Stimulated activated CD8-positive, alpha-beta memory T cell treated with anti-CD3 and anti-CD28 coated beads, Interleukin-15, amount 100 ng/mL, for 24 hours (primary cell): ENCODE results near the gene MAD1L1.

Experiments used
- DNase-seq: peaks from one replicate; pipeline ENCODE4 v3.0.0-alpha.2; 2020; ENCODE audit warnings: low read depth

The MAD1L1 gene

DNA sequence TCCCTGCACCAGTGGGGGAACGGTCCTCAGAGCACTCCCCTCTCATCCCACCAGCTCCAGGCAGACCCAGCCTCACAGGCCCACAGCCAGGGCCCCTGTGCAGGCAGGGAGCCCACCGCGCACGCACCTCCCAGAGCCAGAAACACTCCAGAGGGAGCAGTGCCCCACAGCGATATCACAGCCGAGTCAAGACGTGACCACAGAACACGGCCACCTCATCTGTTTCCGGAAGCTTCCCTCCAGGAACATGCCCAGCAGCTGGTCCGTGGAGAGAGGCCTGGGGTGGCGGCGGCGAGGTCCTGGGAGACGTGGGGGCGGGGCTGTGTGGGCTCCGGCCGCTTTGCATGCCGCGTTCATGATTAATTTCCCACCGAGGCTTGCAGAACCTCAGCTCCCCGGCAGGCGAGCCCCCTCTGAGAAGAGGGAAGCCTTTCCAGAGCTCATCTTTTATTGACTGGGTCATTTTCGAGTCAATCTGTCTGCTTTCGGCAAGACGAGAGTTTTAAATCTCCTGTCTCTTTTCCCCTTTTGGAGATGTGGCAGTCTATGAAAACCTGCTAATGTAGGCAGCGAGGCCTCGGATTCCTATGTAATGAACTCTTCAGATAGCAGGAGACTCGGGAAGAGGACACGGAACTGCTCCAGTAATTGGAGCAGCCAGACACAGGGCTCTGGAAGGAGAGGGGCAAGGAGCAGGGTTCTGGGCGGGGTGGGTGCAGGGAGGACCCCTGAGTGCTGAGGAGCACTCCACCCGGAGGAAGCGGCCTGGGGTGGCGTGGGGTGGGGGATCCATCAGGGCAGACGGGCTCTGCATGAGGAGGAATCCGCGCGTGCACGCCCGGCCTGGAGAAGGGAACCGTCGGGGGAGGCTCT lies 319.9 kb downstream of the MAD1L1 start:
- no peak for DNase-seq

DNA sequence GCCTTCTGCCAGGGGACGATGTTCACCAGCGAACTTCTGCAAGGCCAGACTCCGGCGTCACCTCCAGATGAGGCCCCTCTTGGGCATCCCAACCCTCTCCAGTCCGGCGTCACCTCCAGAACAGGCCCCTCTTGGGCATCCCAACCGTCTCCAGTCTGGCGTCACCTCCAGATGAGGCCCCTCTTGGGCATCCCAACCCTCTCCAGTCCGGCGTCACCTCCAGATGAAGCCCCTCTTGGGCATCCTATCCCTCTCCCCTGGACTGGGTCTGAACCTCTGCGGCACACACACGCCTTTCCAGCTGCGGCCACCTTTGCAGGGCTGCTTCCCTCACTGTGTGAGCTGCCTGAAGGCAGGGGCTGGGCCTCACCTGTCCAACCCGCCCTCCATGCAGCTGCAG lies 321.2 kb downstream of the MAD1L1 start:
- DNase-seq = no peak

DNA sequence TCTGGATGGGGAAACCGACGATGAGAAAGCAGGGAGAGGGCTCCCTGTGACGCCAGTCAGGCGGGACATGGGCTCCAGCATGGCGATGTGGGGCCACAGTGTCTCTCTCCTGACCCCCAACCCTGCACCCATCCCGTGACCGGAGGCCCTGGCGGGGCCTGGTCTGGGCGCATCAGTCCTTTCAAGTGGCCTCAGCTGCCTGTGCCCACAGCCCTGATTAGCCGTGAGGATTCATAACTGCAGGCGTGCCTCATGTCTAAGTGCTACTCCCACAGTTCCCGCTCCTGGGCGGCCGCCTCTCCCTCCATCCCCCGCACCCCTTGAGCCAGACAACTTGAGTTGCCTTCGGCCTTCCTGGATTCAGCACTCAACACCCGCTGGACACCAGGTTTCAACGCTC lies 321.9 kb downstream of the MAD1L1 start:
- DNase-seq = no peak

DNA sequence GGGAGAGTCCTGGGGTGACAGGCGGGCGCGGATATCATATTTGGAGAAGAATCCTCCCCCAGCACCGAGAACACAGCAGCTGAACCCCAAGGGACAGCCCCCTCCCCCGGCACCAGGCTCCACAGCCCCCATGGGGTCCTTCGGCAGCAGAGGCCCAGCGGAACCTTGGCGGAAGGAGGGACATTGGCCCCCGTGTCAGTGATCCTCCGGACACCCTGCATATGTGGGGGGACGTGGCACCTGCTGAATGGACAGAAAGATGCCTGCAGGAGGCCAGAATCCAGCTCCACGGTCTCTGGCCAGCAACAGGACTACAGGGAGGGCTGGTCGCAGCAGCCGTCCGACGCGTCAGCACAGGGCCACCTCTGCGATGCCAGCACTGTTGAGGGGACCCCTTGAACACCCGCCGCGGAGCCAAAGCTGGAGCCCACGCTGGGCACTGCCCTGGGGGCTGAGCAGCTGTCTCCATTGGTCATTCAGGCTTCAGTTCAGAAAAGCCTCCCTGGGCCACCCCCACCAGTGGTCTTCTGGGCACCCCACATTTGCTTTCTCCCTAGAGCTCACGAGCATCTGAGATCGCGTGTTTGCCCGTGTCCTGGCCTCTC lies 322.6 kb downstream of the MAD1L1 start:
- no peak for DNase-seq

DNA sequence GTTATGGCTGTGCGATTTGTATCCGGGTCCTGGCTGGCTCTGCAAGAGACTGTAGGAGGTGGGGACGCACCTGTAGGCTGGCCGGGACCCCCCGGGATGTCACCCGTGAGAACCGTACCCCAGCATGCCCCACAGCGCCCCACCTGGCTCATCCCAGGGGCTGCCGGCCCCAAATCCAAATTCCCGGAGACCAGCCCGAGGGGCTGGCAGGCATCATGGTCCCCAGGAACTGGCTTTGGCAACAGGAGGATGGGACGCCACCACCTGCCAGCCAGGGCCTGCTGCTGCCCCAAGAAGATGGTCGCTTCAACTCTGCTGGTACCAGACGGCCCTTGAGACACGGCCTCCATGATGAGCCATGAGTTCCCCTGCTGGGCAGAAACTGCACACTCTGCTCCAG lies 323.3 kb downstream of the MAD1L1 start:
- no peak for DNase-seq

DNA sequence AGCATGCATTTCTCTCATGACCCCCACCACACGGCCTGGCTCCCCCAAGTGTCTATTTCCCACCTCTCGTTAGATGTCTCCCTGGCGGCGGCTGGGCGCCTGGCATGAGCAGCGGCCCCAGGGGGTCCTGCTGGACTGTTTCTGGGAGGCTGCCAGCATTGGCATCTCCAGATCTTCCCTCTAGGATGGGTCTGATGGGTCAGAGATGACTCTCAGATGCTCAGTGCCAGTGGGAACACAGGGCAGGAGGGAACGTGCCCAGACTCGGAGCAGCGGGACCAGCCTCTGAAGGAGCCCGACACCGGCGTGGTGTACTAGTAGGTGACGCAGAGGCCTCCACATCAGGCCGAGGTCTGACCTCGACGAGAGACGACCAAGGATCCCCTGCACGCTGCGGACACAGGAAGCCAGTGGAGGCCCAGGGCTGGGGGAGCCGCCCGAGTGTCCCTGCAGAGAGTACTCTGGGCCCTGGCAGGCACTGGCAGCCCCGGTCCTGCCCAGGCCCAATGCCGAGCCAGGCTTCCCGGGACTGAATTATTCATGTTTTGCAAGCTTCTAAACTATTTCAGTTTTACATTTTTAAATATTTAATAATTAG lies 323.8 kb downstream of the MAD1L1 start:
- no peak for DNase-seq

DNA sequence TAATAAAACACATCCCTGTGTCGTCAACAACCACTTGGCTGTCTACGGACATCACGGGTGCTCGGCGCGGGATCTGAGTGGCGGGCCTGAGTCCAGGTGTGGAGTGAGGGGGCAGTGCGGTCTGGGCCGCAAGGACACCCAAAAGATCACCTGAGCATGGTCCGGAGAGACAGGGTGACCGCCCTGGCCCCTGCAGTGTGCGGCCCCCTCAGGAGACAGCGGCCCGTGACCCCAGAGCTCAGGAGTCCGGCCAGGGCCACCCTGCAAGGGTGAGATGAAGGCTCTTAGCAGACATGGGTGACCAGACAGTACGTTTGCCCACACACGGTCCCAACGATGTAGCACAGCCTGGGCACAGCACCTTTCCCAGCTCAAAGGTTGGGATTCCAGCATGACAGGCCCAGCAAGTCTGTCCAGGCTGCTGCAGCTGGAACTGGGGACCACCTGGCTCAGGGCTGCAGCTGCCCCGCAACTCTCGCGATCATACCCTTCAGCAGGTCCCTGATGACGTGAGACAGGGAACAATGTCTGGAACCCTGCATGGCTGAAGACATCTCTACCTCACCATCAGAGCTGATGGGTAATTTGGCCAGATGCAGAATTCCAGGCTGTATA lies 324.9 kb downstream of the MAD1L1 start:
- DNase-seq = no peak

DNA sequence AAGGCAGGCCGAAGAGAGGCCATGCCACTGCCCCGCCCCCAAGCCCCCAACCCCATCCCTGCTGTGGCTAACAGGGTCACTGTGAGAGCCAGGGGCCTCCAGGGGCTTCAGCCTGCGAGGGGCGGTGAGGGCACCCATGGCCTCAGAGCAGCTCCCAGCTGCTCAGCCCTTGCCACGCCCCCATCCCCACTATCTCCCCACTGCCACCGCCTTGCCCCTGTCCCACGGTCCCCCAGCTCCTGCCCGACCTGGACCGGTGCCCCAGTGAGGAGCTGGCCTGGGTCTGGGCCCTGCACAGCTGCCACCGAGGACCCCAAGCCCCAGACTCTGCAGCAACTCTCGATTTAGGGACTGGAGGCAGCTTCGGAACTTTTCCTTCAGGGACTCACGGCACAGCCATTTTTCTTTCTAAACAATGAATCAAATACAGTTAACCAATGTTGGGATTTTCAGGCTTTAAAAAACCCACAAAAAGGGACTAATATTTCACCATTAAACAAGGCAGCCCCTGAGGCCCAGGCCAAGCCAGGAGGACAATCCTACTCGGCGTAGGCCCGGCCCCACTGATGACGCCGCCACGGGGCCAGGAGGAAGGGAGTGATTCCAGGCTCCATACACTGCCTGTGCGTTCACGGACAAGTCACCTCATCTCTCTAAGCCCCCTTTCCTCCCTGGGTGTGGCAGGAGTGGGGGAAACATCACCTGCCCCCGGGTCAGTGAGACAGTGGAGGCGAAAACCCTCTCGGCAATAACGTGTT lies 325.6 kb downstream of the MAD1L1 start:
- DNase-seq = no peak

DNA sequence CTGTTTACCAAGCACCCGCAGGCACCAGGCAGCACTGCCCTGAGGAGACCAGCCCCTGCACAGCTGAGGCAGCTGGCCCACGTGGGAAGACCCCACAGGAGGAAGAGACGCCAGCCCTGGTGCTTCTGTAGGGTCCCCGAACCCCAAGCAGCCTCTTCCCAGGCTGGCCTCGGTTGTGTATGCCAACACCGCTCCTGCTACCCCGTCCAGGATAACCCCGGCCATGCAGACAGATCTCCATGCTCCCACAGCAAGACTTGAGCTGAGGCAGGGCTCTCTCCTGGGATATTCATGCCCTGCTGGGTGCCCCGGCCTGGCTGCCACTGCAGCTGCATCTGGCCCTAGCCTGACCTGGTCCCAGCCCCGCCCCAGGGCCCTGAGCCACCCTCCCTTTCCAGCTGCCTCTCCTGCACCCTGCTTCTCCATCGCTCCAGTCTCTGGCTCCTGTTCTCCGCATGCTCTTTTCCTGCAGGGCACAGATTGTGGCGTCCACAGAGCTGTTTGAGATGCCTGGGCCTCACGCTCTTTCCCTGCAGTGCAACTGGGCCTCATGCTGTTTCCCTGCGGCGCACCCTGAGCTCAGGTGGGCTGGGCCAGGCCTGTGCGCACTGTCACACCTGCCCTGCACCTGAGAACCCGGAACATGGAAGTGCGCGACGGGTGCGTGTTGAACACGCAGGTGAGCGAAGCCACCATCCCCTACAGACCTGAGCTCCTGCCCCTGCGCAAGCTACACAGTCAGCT lies 326.5 kb downstream of the MAD1L1 start:
- no peak for DNase-seq

DNA sequence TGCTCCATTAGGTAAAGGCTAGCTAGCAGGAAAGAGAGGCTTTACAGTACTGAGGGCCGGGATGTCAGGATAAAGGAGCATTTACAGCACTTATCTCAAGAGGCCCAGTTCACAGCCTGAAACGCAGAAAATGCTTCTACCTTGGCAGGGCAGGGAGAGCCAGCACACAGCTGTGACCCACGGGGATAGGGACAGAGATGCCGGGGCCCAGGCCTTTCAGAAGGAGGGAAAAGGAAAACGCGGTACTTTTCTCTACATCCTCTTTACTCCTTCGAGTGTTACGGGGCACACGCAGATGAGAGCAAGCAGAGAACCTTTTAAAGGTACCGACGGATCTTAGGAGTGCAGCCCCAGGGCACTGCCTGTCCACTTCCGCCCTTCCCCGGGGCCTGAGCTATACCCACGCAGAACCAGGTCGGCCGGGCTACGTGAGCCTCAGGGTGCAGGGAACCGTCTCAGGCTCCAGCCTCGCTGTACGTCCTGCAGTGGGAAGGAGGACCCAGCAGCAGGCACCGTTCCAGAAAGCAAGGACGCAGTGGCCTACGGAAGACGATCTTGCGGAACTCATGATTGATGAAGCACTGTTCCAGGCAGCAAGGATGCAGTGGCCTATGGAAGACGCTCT lies 330.4 kb downstream of the MAD1L1 start:
- no peak for DNase-seq

DNA sequence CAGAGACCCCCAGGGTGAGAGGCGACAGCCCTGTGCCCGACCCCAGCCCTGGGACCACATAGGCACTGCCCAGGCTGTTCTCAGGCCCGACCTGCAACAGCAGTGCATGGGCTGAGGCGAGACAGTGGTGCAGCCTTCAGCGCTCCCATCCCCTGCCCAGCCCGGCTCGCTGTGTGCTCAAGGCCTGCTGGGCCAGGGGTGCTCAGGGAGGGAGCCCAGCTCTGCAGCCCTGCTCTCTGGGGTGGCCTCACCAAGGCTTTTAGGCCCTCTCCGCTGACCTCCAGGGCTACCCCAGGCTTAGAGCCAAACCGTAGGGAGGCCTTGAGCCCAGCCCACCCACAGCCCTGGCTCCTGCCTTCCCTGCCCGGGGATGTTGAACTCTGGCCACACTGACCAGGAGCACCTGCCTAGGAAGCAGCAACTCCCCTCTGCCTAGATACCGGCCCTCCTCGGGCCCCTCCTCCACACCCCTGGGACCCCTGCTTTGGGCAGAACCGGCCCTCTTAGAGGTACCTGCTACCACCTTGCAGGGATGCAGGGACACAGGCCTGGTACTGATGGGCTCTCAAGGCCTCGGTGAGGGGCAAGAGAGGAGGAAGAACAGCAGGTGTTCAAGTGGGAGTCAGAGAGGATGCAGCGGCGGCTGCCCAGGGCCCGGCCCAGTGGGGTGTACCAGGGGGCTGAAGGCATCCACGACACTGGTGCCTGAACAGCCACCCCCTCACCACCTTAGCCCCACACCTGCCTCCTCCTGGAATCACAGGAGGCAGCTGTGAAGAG lies 331.1 kb downstream of the MAD1L1 start:
- no peak for DNase-seq

DNA sequence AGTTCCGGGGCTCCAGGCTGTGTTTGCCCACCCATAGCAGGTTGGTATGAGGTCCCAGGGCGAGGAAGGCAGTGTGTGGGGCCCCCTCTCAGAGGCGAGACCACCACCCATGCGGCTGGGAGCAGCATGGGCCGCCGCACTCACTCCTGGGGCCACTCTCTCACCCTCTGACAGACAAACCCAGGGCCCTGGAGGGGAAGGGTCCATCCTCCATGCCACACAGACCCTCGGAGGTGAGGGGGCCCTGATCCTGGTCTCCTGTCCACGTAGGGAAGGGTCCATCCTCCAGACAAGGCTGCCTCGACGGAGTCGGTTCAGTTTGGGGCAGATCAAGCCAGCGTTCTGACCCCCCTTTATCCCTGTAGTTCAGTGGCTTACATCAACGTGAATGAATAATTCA lies 331.9 kb downstream of the MAD1L1 start:
- no peak for DNase-seq

DNA sequence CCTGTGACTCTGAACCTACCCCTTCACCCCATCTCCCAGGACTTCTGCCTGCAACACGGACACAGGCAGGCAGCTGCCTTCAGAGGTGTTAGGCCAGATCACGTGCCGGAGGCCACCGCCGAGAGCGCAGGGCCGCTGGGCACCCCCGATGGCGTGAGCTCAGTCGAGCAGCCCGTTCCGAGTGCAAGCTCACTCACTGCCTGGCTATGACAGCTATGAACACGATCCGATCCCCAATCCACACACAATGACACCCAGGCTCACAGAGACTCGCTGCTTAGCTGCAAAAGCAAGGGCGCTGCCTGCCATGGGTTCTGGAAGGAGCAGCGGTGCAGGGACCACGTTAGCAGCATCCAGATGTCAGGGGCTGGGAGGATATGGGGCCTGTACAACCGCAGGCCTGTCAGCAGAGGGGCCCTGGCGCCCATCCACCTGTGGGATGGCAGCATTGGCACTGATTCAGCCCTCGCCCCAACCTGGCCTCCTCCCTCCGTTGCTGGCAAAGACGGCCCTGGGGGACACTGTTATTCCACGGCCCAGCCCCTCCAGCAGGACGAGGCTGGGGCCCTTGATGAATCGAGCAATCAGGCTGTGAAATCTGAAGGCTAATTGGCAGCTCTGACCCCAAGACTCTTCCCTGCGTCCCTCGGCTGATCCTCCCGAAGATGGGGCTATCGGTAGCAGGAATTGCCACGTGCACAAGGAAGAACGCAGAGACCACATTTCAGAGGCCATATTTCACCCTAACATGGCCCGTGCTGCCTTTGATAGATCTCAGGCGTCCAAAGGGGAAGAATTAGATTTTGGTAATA lies 332.6 kb downstream of the MAD1L1 start:
- DNase-seq = no peak

DNA sequence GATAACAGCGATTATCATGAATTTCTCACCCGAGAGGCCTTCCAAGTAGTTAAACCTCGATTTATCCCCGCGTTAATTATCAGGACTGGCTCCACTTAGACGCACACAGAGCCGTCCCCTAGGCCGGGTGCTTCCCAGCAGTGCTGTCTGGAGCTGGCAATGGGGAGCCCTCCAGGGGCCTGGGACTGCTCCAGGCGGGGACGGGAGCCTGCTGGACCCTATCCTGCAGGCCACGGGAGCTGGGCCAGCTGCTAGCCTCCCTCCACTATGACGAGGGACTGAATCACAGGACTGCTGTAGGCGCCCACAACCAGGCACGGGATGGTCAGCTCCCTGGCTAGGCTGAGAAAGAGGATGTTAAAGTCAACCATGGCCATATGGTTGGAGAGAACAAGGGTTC lies 333.5 kb downstream of the MAD1L1 start:
- DNase-seq = no peak

DNA sequence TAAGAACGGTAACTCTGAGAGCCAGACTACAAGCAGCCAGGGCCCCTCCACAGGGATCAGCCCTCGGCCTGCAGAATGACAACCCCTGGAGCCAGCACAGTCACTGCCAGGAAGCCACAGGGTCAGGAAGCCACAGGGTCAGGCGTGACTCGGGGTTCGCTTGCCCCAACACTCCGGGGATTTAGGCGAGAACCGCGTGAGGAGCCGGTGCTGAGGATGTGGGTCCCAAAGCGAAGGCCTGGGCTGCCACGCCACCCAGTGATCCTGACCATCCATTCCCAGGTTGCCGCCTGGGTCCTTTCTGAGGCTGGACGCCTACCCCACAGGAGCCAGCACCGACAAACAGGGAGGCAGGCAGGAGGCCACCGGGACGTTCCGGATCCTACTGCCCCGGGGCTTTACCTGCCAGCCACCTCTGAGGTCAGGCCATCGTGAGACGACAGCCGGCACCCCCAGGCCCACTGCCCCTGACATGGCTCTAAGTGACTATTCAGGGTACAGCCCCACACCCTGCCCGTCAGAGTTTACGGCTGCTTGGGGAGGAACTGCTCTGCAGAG lies 334.0 kb downstream of the MAD1L1 start:
- DNase-seq = no peak

DNA sequence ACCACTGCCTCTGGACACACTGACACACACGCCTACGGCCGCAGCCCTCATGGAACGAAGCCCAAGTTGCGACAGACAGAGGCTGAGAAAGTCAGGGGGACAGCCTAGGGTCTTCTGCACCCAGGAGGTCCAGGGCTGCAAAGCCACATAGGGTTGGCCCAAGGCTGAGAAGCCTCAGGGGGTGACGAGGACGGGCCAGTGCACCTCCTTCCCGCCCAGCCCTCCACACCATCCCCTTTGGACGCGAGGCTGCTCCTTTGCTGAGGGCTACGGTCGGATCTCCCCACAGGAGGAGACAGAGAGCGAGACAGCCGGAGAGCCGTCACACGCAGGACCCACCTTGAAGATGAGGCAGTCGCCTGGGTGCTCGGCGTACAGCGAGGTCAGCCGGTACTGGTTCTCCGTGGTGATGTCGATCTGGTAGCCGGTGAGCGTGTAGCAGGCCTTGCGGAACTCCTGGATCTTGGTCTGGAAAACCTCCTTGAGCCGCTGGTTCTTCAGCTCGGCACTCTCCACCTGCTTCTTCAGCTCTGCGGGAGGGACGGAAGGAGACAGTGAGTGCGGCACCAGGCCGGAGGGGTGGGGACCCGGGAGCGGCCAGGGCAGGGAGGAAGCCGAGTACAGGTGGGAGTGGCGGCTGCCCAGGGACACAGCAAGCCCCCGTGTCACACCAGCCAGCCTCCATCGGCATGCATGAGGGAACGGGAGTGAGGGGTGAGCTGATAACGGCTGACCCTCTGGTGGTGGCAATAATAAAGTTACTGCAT lies 334.7 kb downstream of the MAD1L1 start:
- DNase-seq = no peak

DNA sequence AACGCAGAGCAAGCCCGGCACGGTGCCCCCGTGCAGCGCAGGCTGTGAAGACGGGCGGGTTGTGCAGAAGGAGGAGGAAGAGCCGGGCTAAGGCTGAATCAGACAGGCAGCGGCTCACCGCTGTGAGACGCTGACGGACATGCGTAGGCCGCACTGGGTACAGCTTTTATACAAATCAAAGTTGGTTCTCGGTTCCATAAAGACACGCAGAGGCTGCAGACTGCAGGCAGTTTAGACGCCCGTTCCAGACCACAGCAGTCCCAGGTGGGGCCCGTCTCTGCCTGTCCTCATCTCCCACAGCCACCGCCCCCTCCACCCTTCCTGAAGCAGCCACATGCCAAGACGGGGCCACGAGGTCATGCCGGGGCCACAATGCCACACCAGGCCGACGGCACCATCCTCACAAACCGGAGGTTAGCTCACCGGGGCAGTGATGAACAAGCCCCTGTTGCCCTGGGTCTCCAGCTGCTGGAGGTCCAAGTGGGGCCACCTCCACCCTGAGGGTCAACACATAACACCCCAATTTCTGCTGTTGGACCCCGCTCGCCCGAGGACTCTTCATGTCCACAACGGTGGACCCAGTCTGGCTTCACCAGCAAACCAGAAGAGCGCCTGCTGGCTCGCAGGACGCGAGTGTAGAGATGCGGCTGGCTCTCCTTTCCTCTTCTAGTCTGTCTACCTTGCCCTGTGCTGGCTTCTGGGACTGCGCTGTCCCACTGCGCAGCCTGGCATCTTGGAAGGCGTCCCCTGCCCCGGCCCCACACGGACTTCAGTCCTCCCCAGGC lies 335.5 kb downstream of the MAD1L1 start:
- no peak for DNase-seq
